Colon (tissue), 2 donors: Measurements from ENCODE around the gene FHOD3.

Source experiments
- FAIRE-seq: peaks from 2 replicates; lab custom pipeline; 2012; peaks lifted over from hg19 to GRCh38; lab: Jason Lieb, UNC
- donor health status: control.
- donor health status: control.

Gene FHOD3

GRCh38 chr18:36667811-36668210 is 370.3 kb downstream of the FHOD3 start:
- FAIRE-seq = no peak

GRCh38 chr18:36668349-36668748 is 370.8 kb downstream of the FHOD3 start:
- no peak for FAIRE-seq

DNA sequence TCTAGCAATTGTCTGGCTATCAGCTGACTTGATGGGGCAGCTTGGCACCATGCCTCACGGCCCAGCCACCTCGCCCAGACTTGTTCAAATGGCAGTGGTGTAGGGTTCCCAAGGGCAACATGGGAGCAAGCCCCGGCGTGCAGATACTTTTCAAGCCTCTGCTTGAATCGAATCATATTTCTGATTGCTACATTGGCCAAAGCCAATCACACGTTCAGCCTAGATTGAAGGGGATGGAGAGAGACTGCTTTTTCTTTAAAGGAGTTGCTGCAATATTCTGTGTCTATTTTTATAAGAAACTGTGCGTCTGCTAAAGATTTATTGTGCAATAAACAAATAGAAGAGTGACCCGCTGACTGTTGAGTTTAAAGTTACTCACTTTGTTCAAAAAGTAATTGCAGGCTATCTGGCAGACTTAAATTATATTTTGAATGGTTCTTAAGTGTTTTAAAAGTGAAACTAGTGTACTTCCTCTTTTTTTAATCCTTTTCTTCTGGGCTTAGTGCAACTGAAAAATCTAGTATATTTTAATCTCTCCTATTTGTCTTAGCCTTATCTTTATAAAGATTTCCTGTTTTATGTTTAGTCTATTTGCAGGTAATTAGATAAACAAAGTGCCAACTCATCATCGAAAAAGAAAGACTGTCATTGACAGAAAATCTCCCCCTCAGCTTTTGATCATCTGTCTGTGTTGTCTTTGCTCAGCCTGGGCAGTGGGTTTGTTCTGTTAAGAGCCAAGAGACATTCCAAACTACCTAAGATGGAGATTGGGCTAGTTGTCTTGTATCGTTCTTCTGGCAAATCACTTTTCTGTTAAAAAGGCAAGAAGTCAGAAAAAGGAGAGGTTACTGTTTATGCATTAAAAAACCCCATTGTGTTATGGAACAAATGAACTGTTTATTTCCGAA is 375.2 kb downstream of the FHOD3 start:
- no peak for FAIRE-seq

DNA sequence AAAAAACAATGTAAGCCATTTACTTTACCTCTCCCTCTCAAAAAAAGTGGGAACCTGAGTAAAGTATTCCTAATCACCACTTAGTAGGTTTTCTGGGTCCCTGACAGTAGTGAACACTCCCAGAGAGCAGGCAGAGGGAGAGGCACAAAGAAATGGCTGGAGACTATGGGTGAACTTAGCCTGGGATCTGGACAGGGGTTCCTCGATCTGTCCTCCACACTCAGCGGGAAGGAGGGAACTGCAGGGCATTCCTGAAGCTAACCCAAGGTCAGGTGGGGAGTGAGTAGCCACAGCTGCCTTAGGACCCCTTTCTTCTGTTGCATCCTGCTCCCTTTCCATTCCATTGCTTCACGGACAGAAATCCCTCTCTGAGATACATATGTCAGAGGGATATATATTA is 375.9 kb downstream of the FHOD3 start:
- FAIRE-seq = no peak

- FAIRE-seq = no peak
These were observed 377.6 kb downstream of the FHOD3 start for GRCh38 chr18:36675076-36675475.

DNA sequence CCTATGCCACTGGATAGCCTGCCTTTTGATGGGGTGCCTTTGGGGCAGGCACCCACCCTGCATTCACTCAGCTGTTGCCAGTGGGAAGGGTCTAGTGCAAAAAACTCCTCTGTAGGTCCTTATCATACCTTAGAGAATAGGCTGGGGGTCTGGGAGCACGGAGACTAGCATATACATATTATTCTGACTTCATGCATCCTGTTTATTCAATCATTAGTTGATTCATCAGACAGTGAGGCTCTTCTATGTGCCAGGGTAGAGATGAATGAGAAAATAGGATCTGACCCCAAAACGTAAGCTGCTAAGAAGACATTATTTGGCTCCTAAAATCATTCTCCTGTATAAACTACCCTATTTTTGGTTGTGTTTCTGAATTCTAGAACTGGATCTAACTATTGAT is 378.0 kb downstream of the FHOD3 start:
- FAIRE-seq = no peak

DNA sequence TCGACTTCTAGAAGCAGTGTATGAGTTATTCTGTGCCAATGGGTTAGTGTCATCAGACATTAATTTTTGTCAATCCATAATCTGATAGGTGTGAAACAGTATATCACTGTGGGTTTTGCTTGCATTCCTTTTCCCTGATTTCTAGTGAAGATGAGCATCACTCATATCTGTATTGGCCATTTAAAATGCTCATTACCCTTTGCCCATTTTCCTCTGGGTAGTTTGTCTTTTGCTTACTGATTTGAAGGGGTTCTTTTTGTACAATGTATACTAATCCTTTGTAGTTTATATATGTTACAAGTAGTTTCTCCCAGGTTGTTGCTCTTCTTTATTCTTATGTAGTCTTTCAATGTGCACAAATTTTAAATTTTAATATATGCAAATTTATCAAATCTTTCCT is 379.1 kb downstream of the FHOD3 start:
- no peak for FAIRE-seq

DNA sequence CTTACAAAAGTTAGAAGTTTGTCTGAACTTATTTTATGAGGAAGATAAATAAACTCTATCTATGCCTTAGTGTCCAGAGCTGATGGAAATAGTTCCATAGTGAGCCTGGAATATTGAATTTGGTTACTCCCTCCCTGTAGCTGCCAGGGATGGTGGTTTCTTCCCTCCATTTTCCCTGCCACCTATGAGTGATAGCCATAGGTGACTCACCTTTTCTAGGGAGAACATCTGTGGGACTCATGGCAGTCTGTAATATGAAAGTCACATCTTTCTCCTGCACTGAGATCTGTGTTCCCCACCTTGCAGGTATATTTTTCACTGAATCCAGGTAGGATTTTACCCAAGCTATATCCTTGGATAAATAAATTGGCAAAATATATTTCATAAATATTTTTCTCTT is 382.5 kb downstream of the FHOD3 start:
- no peak for FAIRE-seq

GRCh38 chr18:36685580-36685979 is 388.1 kb downstream of the FHOD3 start:
- no peak for FAIRE-seq

GRCh38 chr18:36688020-36688965 is 390.8 kb downstream of the FHOD3 start:
- FAIRE-seq = peak; percentile 38

GRCh38 chr18:36692371-36692770 is 394.9 kb downstream of the FHOD3 start:
- no peak for FAIRE-seq

DNA sequence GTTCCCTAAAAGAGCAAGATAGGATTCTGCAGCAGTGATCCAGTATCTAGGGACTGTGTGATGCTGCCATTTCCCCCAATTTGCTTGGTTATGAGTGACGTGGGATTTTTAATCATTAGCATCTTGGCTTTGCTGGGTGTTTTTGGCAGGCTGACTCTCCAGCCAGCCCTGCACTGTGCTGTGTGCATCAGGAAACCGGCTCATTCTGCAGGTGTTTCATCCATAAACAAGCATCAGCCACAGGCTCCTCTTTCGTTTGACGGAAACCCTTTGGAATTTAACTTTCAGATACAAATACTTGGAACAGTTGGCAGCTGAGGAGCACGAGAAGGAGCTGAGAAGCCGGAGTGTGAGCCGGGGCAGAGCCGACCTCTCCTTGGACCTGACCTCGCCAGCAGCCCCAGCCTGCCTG is 395.4 kb downstream of the FHOD3 start:
- no peak for FAIRE-seq

- no peak for FAIRE-seq
These were observed 396.6 kb downstream of the FHOD3 start for GRCh38 chr18:36693931-36694620.

DNA sequence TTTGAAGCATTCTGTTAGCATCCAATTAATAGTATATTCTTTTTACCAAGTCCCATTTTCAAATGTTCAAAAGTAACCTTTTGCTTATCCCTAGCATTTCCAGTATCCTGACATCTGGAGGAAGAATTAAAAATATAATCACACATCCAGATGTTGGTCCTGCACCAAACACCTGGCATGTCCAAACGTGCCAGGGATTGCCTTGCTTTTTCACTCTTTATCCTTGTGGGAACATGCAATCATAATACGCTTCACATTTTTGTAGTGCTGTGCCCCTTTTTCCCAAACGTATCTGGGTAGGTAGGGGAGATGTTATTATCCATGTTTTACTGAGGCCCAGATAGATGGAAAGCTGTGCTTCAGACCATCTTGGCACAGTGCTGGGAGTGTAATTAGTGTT is 398.3 kb downstream of the FHOD3 start:
- FAIRE-seq = no peak

- FAIRE-seq = no peak
These were observed 400.4 kb downstream of the FHOD3 start for GRCh38 chr18:36697905-36698304.

DNA sequence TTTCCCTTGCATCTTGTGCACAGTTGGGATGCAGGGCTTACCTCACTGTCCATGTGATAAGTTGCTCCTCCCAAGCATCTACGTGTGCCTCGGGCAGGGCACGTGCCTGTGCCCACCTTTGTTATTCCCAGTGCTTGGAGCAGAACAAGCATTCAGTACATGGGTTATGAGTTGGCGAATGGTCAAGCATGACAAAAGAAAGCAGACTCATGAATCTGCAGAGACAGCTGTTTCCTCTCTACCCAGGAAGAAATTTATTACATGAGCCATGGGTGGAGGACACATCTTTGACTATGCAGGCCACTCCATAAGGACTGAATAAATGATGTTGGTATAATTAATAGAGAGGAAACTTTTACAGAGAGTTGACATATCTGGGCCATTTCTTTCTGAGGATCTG is 403.4 kb downstream of the FHOD3 start:
- FAIRE-seq = no peak

DNA sequence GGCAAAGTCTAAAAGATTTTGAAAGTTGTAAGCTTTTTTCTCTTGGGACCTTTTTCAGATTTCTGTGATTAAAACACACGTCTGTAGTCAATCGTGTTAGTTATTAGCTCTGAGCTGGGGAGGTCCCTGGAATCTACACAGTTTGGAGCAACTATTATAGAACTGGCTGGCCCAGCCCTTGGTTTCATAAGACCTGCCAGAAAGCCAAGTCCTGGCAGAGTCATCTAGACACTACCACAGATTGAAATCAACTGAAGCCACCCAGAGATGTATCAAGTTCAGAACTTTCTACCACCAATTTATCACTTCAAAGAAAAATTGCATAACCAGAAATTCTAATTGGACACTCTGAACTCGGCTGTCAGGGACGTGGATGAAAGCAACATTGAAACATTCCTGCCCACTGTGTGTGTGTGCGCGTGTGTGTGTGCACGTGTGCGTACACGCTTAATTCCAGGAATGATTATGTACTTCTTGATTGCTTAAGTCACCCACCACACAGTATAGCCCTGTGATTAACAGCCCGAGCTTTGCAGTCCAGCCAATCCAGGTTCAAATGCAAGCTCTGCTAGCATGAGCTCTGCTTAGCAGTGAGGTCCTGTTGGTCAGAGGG is 405.0 kb downstream of the FHOD3 start:
- no peak for FAIRE-seq

DNA sequence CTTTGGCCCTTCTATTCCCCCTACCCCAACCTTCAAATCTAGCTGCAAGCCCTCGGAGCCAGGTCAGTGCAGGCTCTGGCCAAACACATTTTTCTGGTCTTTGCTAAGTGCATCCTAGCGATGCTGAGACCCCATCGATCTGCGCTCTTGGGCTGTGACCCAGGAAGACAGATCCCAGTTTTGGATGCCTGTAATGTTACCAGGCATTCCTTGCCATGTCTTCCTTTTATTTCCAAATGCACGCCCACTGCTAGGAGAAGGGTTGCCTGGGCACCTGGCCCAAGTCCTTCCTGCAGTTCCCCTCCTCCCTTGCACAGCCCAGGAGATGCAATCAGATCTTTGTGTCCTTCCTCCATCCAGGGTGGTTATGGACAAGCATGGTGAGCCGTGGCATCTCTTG is 406.6 kb downstream of the FHOD3 start:
- no peak for FAIRE-seq

DNA sequence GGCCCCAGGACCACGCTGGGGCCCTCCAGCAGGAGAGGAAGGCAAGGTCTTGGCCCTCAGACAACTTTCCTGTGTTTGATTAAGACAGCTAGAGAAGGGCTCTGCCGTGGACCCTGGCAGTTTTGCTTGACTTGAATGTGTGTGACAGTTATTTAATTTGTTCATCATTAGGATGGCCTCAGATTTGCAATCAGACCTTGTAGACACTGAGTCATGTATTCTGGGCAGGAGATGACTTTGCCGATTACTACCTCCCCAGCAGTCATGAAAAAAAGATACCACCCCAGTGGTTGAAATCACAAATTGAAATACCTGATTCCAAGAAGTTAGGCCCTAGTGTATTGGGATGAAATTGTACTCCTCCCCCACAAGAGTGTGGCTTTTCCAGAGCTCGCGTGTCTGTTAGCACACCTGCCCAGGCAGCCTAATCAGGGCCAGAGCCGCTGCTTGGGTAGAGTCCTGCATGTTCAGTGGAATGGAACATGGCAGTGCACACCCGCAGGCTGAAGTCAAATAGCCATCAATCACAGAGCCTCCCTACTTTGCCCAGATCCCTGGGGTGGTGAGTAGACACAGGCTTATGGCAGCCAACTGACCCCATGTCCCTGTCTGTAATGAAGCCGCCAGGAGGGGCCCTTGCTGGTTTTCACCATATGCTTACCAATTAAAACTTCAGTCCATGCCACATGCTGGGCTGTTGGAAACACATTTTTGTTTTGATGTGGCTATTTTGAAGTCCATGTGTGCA is 408.8 kb downstream of the FHOD3 start:
- no peak for FAIRE-seq

DNA sequence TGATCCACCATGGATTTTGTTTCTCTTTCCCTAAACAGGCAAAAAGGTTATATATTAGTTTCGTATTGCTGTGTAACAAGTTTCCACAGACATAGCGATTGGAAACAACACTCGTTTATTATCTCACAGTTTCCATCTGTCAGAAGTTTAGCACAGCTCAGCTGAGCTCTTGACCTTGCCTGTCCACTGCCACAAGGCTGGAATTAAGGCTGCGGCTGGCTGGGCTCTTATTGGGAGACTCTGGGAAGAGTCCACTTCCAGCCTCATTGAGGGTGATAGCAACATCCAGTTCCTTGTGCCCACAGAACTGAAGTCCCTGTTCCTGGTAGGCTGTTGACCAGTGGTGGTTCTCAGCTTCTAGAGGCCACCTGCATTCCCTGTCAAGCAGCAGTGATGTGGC is 410.9 kb downstream of the FHOD3 start:
- no peak for FAIRE-seq

DNA sequence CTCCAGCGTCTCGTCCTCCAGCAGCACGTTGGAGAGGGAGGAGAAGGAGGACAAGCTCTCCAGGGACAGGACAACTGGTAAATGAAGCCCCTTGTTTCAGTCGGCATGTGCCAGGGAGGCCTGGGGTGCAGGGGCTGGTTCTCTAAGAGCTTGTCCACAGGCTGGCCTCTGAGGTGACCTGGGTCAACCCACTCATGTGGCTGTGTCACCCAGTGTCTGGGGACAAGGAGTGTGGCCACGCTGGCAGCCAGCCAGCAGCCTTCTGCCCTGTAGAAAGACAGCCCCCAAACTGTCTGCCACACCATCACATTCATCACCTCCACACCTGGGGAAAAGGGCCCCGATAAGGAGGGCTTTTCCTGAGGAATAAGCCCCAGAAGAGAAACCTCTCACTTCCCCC is 411.8 kb downstream of the FHOD3 start:
- FAIRE-seq = no peak
